H1 (cell line): ENCODE results near the gene PARD3. TPM values are rescaled to one million over a fixed set of nuclear protein-coding genes. Genes with fewer than 3 reads are reported as not detected.

Experiments
- CTCF ChIA-PET: fragments of 300-600 bp; sonication (Branson Sonifier 250); formaldehyde crosslinking; loops from one replicate; lab custom pipeline; 2021; ENCODE audit not compliant: partially characterized antibody; lab: Charles Lee
- POLR2A ChIA-PET: fragments of 300-600 bp; sonication (Branson Sonifier 250); formaldehyde crosslinking; loops from one replicate; lab custom pipeline; 2021; ENCODE audit warnings: inconsistent platforms; ENCODE audit not compliant: partially characterized antibody; lab: Charles Lee
- DNase-seq, 2 experiments: peaks; one replicate each; pipeline versions ENCODE4 v3.0.0 to v3.0.0-alpha.2; 2010 to 2022; ENCODE audit warnings: low spot score in 2 of 2, low read depth in 1 of 2, mixed read lengths in 1 of 2
- FAIRE-seq: peaks from 2 replicates; lab custom pipeline; 2011; peaks lifted over from hg19 to GRCh38; lab: Jason Lieb, UNC
- H2AFZ ChIP-seq: 2 replicates; pipeline ENCODE4 v1.8.1; 2012; ENCODE audit warnings: low read length, inconsistent platforms
- H2AK5ac ChIP-seq: 2 replicates; pipeline ENCODE4 v1.6.1; 2013; ENCODE audit warnings: low read depth, low read length
- H2BK120ac ChIP-seq: replicated peaks from 2 replicates; pipeline ENCODE3; 2013; ENCODE audit warnings: low read depth, low read length, inconsistent platforms
- H2BK12ac ChIP-seq: 2 replicates; pipeline ENCODE4 v1.6.1; 2013; ENCODE audit warnings: low read depth, low read length
- H2BK15ac ChIP-seq: 2 replicates; pipeline ENCODE4 v1.6.1; 2013; ENCODE audit warnings: low read length
- H2BK20ac ChIP-seq: 2 replicates; pipeline ENCODE4 v1.6.1; 2013; ENCODE audit warnings: low read length
- H2BK5ac ChIP-seq: 2 replicates; pipeline ENCODE4 v1.6.1; 2013; ENCODE audit warnings: low read depth, low read length
- H3K14ac ChIP-seq: 2 replicates; pipeline ENCODE4 v1.6.1; 2013; ENCODE audit warnings: inconsistent platforms; ENCODE audit not compliant: insufficient read length
- H3K18ac ChIP-seq: 2 replicates; pipeline ENCODE4 v1.6.1; 2013; ENCODE audit warnings: low read length; ENCODE audit errors: extremely low read depth
- H3K23ac ChIP-seq: 2 replicates; pipeline ENCODE4 v1.6.1; 2013; ENCODE audit warnings: inconsistent platforms; ENCODE audit not compliant: insufficient read length
- H3K23me2 ChIP-seq: 2 replicates; pipeline ENCODE4 v1.6.1; 2013; ENCODE audit warnings: low read depth, low read length
- H3K27ac ChIP-seq: 2 replicates; pipeline ENCODE4 v1.6.1; 2011; ENCODE audit warnings: low read depth, low read length, inconsistent platforms
- H3K27me3 ChIP-seq, 4 experiments: replicated peaks in 1 of 4; 1 replicate in 1 of 4; 2 replicates in 3 of 4; pipeline versions ENCODE4 v1.6.1 to v1.8.1; 2011 to 2013; ENCODE audit warnings: low read length in 3 of 4, mild to moderate bottlenecking in 3 of 4, inconsistent platforms in 2 of 4, mixed read lengths in 2 of 4, moderate library complexity in 1 of 4; ENCODE audit not compliant: control insufficient read depth in 3 of 4, insufficient read depth in 3 of 4; ENCODE audit errors: extremely low read depth in 1 of 4
- H3K36me3 ChIP-seq, 4 experiments: 2 replicates each; pipeline versions ENCODE4 v1.6.1 to v1.8.1; 2011 to 2013; ENCODE audit warnings: mild to moderate bottlenecking in 4 of 4, low read length in 3 of 4, moderate library complexity in 2 of 4, control low read depth in 1 of 4, inconsistent platforms in 1 of 4; ENCODE audit not compliant: insufficient read depth in 4 of 4, control insufficient read depth in 2 of 4
- H3K4ac ChIP-seq: replicated peaks from 2 replicates; pipeline ENCODE3; 2013; ENCODE audit warnings: low read length, low read depth, mixed read lengths, inconsistent platforms; ENCODE audit not compliant: insufficient read length
- H3K4me1 ChIP-seq, 4 experiments: replicated peaks in 1 of 4; 1 replicate in 1 of 4; 2 replicates in 3 of 4; pipeline versions ENCODE4 v1.6.1 to v1.8.1; 2011 to 2013; ENCODE audit warnings: low read length in 3 of 4, inconsistent platforms in 2 of 4, mixed read lengths in 1 of 4; ENCODE audit not compliant: insufficient read depth in 4 of 4, control insufficient read depth in 3 of 4
- H3K4me2 ChIP-seq, 2 experiments: 2 replicates each; pipeline versions ENCODE4 v1.6.1 to v1.8.1; 2011 to 2013; ENCODE audit warnings: low read depth in 2 of 2, low read length in 2 of 2, control low read depth in 1 of 2, inconsistent platforms in 1 of 2, mild to moderate bottlenecking in 1 of 2; ENCODE audit not compliant: insufficient read depth in 1 of 2
- H3K4me3 ChIP-seq, 4 experiments: fragments of 200-600, 300-600 bp in 1 of 4; sonication (generic), shearing (Covaris generic), sonication (Bioruptor Twin) in 1 of 4; 2 replicates each; pipeline versions ENCODE4 v1.5.1 to v1.8.1; 2011 to 2016; ENCODE audit warnings: low read length in 4 of 4, low read depth in 3 of 4, control low read depth in 2 of 4, inconsistent platforms in 2 of 4, mild to moderate bottlenecking in 2 of 4, mixed read lengths in 1 of 4, moderate library complexity in 1 of 4; ENCODE audit not compliant: insufficient read depth in 2 of 4; ENCODE audit errors: extremely low read depth in 1 of 4
- H3K56ac ChIP-seq: replicated peaks from 2 replicates; pipeline ENCODE3; 2013; ENCODE audit warnings: low read depth, mild to moderate bottlenecking, mixed read lengths, low read length, inconsistent platforms; ENCODE audit not compliant: insufficient read length
- H3K79me1 ChIP-seq: 2 replicates; pipeline ENCODE4 v1.6.1; 2013; ENCODE audit warnings: low read depth, low read length, control low read depth
- H3K79me2 ChIP-seq, 2 experiments: 2 replicates each; pipeline versions ENCODE4 v1.6.1 to v1.8.1; 2012 to 2013; ENCODE audit warnings: low read length in 2 of 2, mild to moderate bottlenecking in 2 of 2, inconsistent platforms in 1 of 2; ENCODE audit not compliant: insufficient read depth in 2 of 2, control insufficient read depth in 1 of 2
- H3K9ac ChIP-seq, 4 experiments: replicated peaks in 1 of 4; 1 replicate in 1 of 4; 2 replicates in 3 of 4; pipeline versions ENCODE4 v1.6.1 to v1.8.1; 2011 to 2013; ENCODE audit warnings: low read depth in 3 of 4, low read length in 3 of 4, control low read depth in 2 of 4, mild to moderate bottlenecking in 2 of 4, moderate library complexity in 2 of 4, inconsistent platforms in 1 of 4; ENCODE audit errors: extremely low read depth in 1 of 4
- H3K9me3 ChIP-seq, 2 experiments: 2 replicates each; pipeline versions ENCODE4 v1.6.1 to v1.8.1; 2012 to 2013; ENCODE audit warnings: mild to moderate bottlenecking in 2 of 2, moderate library complexity in 2 of 2, control low read depth in 1 of 2, inconsistent platforms in 1 of 2, low read depth in 1 of 2, low read length in 1 of 2, mixed read lengths in 1 of 2; ENCODE audit not compliant: insufficient read depth in 2 of 2
- H4K20me1 ChIP-seq, 2 experiments: replicated peaks in 1 of 2; 2 replicates each; pipeline versions ENCODE3 to v1.8.1; 2011 to 2013; ENCODE audit warnings: inconsistent platforms in 2 of 2, low read length in 2 of 2, mild to moderate bottlenecking in 1 of 2; ENCODE audit not compliant: insufficient read depth in 2 of 2, control insufficient read depth in 1 of 2
- H4K5ac ChIP-seq: 2 replicates; pipeline ENCODE4 v1.6.1; 2013; ENCODE audit warnings: low read length, low read depth, mixed read lengths, inconsistent platforms; ENCODE audit not compliant: insufficient read length
- H4K8ac ChIP-seq: 2 replicates; pipeline ENCODE4 v1.8.0; 2013; ENCODE audit warnings: mild to moderate bottlenecking, moderate library complexity, low read length, inconsistent platforms; ENCODE audit not compliant: insufficient read depth; ENCODE audit errors: extremely low read depth
- H4K91ac ChIP-seq: replicated peaks from 2 replicates; pipeline ENCODE3; 2013; ENCODE audit warnings: low read length, mixed read lengths, inconsistent platforms; ENCODE audit not compliant: insufficient read length
- BRCA1 ChIP-seq: IDR thresholded peaks from 2 replicates; pipeline ENCODE4 v1.6.1; 2012; ENCODE audit warnings: low read depth, low read length, improper control_type of control experiment
- CBX5 ChIP-seq: fragments of 300-800, 300-1000 bp; sonication (generic); IDR thresholded peaks from 2 replicates; pipeline ENCODE4 v1.7.1; 2016; ENCODE audit warnings: antibody characterized with exemption, low read length, low read depth
- CBX8 ChIP-seq: fragments of 300-800, 300-1000 bp; sonication (generic); IDR thresholded peaks from 2 replicates; pipeline ENCODE4 v1.7.1; 2016; ENCODE audit warnings: low read depth, low read length, borderline replicate concordance
- CEBPB ChIP-seq: IDR thresholded peaks from 2 replicates; pipeline ENCODE4 v1.6.1; 2012; ENCODE audit warnings: low read depth, low read length
- GABPA ChIP-seq: IDR thresholded peaks from 2 replicates; pipeline ENCODE4 v1.6.1; 2011; ENCODE audit warnings: mild to moderate bottlenecking, low read length, moderate library complexity, borderline replicate concordance; ENCODE audit not compliant: insufficient read depth
- MAX ChIP-seq: IDR thresholded peaks from 2 replicates; pipeline ENCODE4 v1.6.1; 2012; ENCODE audit warnings: inconsistent platforms
- NRF1 ChIP-seq: IDR thresholded peaks from 2 replicates; pipeline ENCODE4 v1.6.1; 2011; ENCODE audit warnings: mild to moderate bottlenecking, low read depth, low read length, improper control_type of control experiment
- RAD21 ChIP-seq, 2 experiments: IDR thresholded peaks in 1 of 2; conservative IDR thresholded peaks in 1 of 2; 2 replicates each; pipeline ENCODE4 v1.6.1; 2011; ENCODE audit warnings: low read depth in 2 of 2, low read length in 2 of 2, improper control_type of control experiment in 1 of 2, inconsistent platforms in 1 of 2, mild to moderate bottlenecking in 1 of 2, moderate library complexity in 1 of 2
- SP2 ChIP-seq: IDR thresholded peaks from 2 replicates; pipeline ENCODE4 v1.6.1; 2012; ENCODE audit warnings: mild to moderate bottlenecking, low read length, inconsistent platforms
- TAF1 ChIP-seq: IDR thresholded peaks from 2 replicates; pipeline ENCODE4 v1.6.1; 2011; ENCODE audit warnings: mild to moderate bottlenecking, low read depth, low read length
- WGBS, 2 experiments: shearing (Covaris generic) in 1 of 2; methylation state at CpG; one replicate each; pipeline versions ENCODE4 v1.1.6 to v1.1.7; 2013 to 2015; ENCODE audit warnings: low lambda C conversion rate in 2 of 2, mixed read lengths in 2 of 2, inconsistent platforms in 1 of 2, low coverage in 1 of 2, missing lambda C conversion rate in 1 of 2; ENCODE audit not compliant: insufficient replicate concordance in 2 of 2, insufficient coverage in 1 of 2, insufficient read length in 1 of 2; ENCODE audit errors: extremely low coverage in 1 of 2, missing lambda C conversion rate in 1 of 2; 5-methylcytosine and 5-hydroxymethylcytosine counted together
- polyA plus RNA-seq, 7 experiments: library from polyadenylated mRNA; depleted of rRNA in 3 of 7; stranded (reverse) in 5 of 7; unstranded in 2 of 7; fragments of >200 nt in 5 of 7; fragments of 200-250 nt in 2 of 7; gene quantifications; 1 replicate in 5 of 7; 2 replicates in 1 of 7; 4 replicates in 1 of 7; pipeline versions ENCODE4 v1.2.1 to v1.2.3, GENCODE V29; 2011 to 2013; ENCODE audit warnings: missing spikeins in 2 of 7, mixed read lengths in 2 of 7
- total RNA-seq: library from RNA; stranded (reverse); fragmentation: NEBNext Ultra II Directional; extraction: Animal tissue kit (Norgen Biotek cat#: 25700); gene quantifications from 2 replicates; pipeline ENCODE4 v1.2.1, GENCODE V29; 2021
- TF ChIP-seq, protein P1 (sequence below): IDR thresholded peaks from 2 replicates; pipeline ENCODE4 v1.6.1; 2011; ENCODE audit warnings: low read depth, mild to moderate bottlenecking, low read length; ENCODE audit not compliant: insufficient read depth

Gene PARD3
- total and polyA plus RNA-seq, 2 of the 8 experiments (the other 6 are each of a cell fraction or from before 2014, with no cell fraction given): 19.7 to 49.1 TPM

- Histone ChIP-seq H3K9me3 (no peaks in the 10 kb centered on the region), H2BK20ac (no peak overlapping the region), H3K4ac (no peak overlapping the region), H2BK12ac (no peak overlapping the region), H4K91ac (no peak overlapping the region), H3K27me3 (no peaks in the 10 kb centered on the region), H4K5ac (no peak overlapping the region), H2AFZ (no peak overlapping the region), H3K23me2 (no peaks in the 10 kb centered on the region), H2BK15ac (no peak overlapping the region), H4K8ac (no peak overlapping the region), H2BK120ac (no peak overlapping the region), H3K4me3 (no peak overlapping the region), H3K4me2 (no peak overlapping the region), H3K36me3 (no peaks in the 10 kb centered on the region), H3K79me2 (no peaks in the 10 kb centered on the region), H3K9ac (no peak overlapping the region), H3K18ac (no peak overlapping the region), H2AK5ac (no peak overlapping the region), H3K56ac (no peak overlapping the region), H3K27ac (no peak overlapping the region), H3K23ac (no peak overlapping the region), H4K20me1 (no peaks in the 10 kb centered on the region), H3K79me1 (no peaks in the 10 kb centered on the region), H2BK5ac (no peak overlapping the region), H3K14ac (no peak overlapping the region), H3K4me1 (peaks cover 0 to 2% (median 1%) of the 10 kb centered on the region in 4 experiments; a peak in 2 of 7 replicates)
- CTCF ChIA-PET: interaction anchor here (1.0 to 2.0 kb wide), 2 partner anchors 84 to 171 kb away, joined by 3 to 5 read pairs; no protein-coding TSS in a partner anchor
- WGBS, 2 experiments: 89% methylated on average over 6 of the region's 6 CpGs; no CpG with 5 or more reads in 1 of the 2 experiments
- TF ChIP-seq MAX (no peak), CBX5 (no peak), BRCA1 (no peak), NRF1 (no peak), RAD21 (IDR thresholded peaks at IDR 0.05 in 1 of 2, conservative IDR thresholded peaks at IDR 0.05 in 1 of 2; ENCODE audit: low read depth in 2 of 2, low read length in 2 of 2) (no peak), GABPA (no peak), TAF1 (no peak), CEBPB (no peak), CBX8 (no peak), SP2 (no peak)
- TF ChIP-seq, protein P1, sequence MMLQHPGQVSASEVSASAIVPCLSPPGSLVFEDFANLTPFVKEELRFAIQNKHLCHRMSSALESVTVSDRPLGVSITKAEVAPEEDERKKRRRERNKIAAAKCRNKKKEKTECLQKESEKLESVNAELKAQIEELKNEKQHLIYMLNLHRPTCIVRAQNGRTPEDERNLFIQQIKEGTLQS: no peak
- FAIRE-seq (no peak), DNase-seq (no peak)
- POLR2A ChIA-PET: no interaction called here
Observed at GRCh38 chr10:34854147-34854601, 39.1 kb upstream of the PARD3 start.
